CD4-positive, alpha-beta T cell treated with Interleukin-10 for 1 hour (primary cell): Measurements from ENCODE around the gene IGF2R.
A peak's percentile ranks its signal among the peaks of the same experiment; 100 is the strongest.

Experiments
- DNase-seq: peaks from one replicate; pipeline ENCODE4 v3.0.0-alpha.2; 2020

The IGF2R gene

DNA sequence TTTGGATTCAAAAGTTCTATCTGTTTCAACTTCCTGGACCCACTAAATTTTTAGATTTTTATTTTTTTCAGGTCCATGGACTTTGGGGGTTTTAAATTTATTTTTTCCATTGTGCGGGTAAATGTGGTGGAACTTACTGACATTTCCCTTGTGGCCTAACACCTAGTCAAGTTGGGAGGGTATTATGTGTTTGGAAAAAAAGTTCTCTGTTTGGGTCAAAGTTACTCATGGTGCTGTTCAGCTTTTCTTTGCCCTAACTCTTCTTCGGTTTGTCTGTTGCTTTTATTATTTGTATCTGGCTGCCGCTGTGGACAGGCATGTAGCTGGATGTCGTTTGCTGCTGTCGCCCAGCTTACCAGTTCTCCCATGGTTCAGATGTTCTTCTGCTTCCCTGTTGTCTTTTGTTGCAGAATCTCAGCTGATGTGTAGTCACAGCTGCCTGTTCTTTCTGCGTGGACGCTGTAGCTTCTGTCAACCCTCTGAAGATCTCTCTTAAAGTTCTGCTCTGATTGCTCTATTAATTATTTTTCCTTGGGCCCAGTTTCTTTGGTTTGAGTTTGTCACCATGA is 7.9 kb downstream of the IGF2R start:
- DNase-seq: no peak

- DNase-seq: no peak
Observed at GRCh38 chr6:159977255-159977903, 8.5 kb downstream of the IGF2R start.

DNA sequence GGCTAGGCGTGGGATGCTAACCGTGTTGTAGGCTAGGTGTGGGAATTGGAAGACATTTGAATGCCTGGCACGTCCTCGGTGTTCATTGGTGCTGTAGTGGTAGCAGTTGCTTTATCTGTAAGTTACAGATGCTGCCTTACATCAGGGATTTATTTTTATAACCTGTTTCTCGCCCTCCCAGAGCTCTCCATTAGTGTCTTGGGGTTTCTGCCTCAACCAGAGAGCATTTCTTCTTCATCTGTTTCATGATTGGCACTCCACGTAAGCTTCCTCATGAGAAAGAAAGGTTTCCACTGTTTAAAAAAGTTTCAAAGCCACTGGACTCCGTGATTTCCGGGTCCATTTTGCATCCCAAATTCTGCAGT is 9.0 kb downstream of the IGF2R start:
- DNase-seq: no peak

- peak; percentile 48 for DNase-seq
Observed at GRCh38 chr6:159978291-159979135, 9.6 kb downstream of the IGF2R start.

- DNase-seq: peak; percentile 66
Observed at GRCh38 chr6:159979136-159979874, 10.4 kb downstream of the IGF2R start.

- DNase-seq: no peak
Observed at GRCh38 chr6:159980474-159980873, 11.6 kb downstream of the IGF2R start.

DNA sequence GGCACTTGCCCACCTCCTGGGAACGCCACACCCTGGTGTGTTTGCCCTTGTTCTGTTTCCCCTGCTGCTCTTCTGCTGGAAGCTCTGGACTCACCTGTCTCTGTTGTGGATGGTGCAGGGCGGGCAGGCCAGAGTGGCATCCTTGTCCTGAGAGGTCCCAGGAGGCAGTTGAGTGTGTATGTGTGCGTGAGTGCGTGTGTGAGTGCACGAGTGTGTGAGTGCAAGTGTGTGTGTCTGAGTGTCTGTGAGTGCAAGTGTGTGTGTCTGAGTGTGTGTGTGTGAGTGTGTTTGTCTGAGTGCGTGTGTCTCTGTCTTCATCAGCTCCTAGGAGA is 12.2 kb downstream of the IGF2R start:
- DNase-seq: no peak

- DNase-seq: peak; percentile 62
Observed at GRCh38 chr6:159981403-159982245, 12.7 kb downstream of the IGF2R start.

GRCh38 chr6:159982731-159983506 is 14.0 kb downstream of the IGF2R start:
- peak; percentile 45 for DNase-seq

DNA sequence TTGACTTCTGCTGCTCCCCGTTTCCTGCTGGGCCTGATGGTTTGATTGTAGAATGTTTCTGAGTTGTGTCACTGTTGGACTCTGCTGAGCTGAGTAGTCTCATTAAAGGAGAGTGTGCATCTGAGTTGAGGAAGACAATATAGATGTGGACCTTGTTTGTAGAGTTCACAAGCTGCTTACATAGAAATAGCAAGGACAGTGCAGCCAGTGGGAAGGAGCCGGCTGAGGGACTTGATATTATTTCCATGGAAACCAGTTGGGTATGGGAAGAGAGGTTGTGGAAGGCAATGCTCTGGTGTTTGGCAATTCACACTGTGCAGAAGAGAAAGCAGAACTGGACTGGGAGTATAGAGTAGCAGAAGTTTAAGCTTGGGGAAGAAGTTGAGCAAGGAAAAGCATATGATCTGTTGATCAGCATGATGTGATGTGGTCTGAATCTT is 14.8 kb downstream of the IGF2R start:
- no peak for DNase-seq

DNA sequence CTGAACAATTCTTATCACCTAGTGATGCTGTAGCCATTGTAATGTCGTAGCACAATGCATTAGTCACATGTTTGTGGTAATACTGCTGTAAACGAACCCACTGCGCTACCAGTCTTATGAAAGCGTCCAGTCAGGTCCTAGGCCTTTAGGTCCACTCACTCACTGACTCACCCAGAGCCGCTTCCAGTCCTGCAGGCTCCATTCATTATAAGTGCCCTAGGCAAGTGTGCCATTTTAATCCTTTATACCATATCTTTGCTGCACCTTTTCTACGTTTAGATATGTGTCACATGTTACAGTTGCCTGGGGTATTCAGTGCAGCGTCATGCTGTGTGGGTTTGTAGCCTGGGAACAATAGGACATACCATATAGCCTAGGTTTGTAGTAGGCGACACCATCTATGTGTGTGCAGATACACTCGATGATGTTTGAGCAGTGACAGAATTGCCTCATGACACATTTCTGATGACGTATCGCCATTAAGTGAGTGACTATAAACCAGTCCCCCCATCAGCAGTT is 15.4 kb downstream of the IGF2R start:
- no peak for DNase-seq

- DNase-seq: no peak
Observed at GRCh38 chr6:159985296-159985945, 16.5 kb downstream of the IGF2R start.

DNA sequence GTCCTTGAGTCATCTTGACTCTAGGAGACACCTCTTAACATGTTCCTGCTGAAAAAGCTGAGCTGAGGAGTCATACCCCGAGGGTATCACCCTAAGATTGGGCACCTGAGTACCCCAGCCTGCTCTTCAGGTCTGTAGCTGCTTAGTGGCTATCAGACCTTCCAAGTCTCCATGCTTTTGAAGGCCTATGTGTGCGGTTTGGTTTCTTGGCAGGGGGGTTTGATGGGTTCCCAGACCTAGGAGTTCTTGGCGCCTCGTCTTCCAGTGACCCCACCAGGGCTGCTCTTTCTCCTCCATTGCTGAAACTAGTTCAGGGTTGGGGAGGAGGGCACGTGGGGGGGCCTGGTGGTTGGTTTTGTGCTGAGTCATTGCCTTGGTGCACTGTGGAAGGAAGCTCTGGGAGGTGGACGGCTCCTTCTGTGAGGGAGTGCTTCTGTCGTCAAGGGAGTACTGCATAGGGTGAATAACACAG is 20.1 kb downstream of the IGF2R start:
- DNase-seq: no peak

- DNase-seq: no peak
Observed at GRCh38 chr6:159989492-159990480, 20.9 kb downstream of the IGF2R start.

DNA sequence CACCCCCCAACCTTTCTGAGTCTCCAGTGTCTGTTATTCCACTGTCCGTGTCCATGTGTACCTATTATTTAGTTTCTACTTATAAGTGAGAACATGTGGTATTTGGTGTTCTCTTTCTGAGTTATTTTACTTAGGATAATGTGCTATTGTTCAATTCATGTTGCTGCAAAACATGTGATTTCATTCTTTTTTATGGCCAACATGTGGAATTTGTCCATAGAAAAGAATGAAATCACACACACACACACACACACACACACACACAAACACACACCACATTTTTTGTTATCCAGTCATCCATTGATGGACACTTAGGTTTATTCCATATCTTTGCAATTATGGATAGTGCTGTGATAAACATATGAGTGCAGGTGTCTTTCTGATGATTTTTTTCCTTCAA is 23.5 kb downstream of the IGF2R start:
- no peak for DNase-seq

- DNase-seq: no peak
Observed at GRCh38 chr6:159995405-159995804, 26.5 kb downstream of the IGF2R start.

GRCh38 chr6:159996087-159996622 is 27.3 kb downstream of the IGF2R start:
- DNase-seq: no peak

DNA sequence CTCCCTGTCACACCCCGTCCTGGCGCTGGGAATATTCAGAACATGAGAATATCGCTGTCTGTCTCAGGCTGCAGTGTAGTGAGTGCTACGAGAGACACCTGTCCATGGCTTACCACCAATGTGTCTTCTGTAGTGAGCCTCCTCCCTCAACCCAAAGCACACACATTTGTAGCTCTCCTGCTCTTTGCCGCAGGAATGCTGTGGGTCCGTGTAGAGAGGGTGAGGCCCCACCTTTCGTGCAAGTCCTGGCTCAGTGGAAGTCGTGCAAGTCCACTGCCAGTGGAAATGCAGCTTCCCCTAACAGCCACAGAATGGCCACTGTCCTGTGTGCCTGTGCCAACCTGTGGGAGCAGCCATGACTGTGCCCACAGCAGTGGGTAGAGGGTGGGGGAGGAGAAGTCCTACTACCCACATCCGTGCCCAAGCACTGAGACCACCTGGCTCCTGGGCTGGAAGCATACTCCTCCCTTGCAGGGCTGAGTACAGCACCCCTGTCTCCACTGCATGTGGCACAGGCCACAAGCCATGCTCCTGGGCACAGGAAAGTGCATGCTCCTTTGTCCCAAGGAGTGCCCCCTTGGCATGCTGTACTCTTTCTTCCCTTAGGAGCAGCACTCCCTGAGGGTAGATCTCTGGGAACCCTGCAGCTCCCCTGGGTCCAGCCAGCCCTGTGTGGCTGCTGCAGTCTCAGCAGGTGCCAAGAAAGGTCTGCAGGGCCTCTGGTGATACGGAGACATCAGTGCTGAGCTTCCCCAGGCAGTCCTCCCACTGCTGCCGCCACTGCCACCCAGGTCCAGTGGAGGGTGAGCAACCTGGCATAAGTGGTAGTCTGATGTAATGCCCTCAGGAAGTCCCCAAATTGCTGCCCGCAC is 28.0 kb downstream of the IGF2R start:
- no peak for DNase-seq
